Measurements from ENCODE around the gene EFNA1. TPM values are rescaled to one million over a fixed set of nuclear protein-coding genes. Genes with fewer than 3 reads are reported as not detected.
"Not testable (repeated sequence)": the region's sequence is repeated elsewhere in the genome, so short reads cannot be mapped to it uniquely, and the experiment has no call there.

Gene EFNA1
- polyA plus RNA-seq, 2 of the 4 experiments (the other 2 are of a cell fraction), result 25.1 to 38.9 TPM

DNA sequence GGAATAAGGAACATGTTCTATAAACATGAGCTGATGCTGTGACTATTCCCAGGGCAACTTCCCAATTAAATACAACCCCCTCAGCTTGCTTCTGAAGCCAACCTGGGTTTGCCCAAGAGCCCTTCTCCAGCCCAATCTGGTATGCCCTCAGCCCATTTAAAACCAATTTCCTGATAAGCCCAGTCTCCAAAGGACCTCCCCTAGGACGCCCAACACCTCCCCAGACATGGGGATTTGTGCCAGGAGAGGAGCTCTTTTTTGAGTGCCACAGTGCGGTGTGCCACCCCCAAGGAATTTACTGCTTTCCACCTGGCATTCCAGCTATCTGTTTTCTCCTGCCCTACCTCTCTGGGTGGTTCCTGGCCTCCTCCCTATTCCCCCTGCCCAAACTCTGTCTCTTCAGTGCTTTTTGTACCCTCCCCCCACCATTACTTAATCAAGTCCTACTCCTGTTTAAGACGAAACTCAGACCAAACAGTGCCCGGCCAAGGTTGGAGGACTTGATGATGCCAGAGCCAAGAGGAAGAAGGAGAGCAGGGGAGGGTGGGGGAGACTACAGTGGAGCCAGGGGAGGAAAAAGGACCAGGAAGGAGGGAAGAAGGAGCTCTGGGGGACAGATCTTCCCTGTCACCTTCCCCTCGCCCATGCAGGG, 11.4 kb upstream of the EFNA1 start:
- peak overlapping the region in 1 of 2 experiments; percentile 48; a peak in 2 of 6 replicates for H3K27ac ChIP-seq
- no peaks in the 10 kb centered on the region for H3K9me3 ChIP-seq
- ChIA-PET CTCF (interaction anchor here (0.7 to 5.0 kb wide), 13 partner anchors 10 to 65 kb away, joined by 3 to 39 read pairs (median 5); partner anchors contain the start of genes ADAM15, EFNA1 and KRTCAP2), POLR2A (no interaction called here)
- FAIRE-seq, result no peak
- TF ChIP-seq, protein P1, sequence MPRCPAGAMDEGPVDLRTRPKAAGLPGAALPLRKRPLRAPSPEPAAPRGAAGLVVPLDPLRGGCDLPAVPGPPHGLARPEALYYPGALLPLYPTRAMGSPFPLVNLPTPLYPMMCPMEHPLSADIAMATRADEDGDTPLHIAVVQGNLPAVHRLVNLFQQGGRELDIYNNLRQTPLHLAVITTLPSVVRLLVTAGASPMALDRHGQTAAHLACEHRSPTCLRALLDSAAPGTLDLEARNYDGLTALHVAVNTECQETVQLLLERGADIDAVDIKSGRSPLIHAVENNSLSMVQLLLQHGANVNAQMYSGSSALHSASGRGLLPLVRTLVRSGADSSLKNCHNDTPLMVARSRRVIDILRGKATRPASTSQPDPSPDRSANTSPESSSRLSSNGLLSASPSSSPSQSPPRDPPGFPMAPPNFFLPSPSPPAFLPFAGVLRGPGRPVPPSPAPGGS (IDR thresholded peaks at IDR 0.05), result no peak
- TF ChIP-seq REST (IDR thresholded peaks at IDR 0.05) (no peak), JUN (IDR thresholded peaks at IDR 0.05) (no peak)
- no peak overlapping the region for H3K4me2 ChIP-seq
- no peak for ATAC-seq
- WGBS (ENCODE audit: missing lambda C conversion rate), result 54% methylated on average over 5 of the region's 5 CpGs
- no peaks in the 10 kb centered on the region for H3K4me1 ChIP-seq
- H3K4me3 ChIP-seq, result no peak overlapping the region
- no peak for DNase-seq (ENCODE audit: low read depth in 1 of 2, low spot score in 1 of 2)

DNA sequence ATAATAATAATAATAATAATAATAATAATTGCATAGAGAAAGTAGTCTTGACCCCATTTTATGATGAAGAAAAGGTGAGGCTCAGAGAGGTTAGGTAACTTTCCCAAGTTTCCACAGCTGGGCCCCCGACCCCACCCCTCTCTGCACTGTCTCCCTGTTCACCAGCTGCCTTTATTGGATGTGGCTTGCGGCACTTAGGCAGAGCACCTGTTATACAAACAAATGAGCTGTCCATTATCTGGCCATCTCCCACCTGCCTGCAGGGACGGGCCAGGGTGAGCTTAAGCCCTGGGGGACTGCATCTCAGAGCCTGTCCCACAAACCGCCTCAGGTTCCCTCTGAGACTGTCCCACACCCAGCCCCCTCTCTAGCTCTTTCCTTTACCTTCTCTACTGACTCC, 10.1 kb upstream of the EFNA1 start:
- ATAC-seq (no peak), FAIRE-seq (no peak), DNase-seq (ENCODE audit: low read depth in 1 of 2, low spot score in 1 of 2) (no peak)
- ChIA-PET POLR2A (interaction anchor here (0.7 kb wide), 1 partner anchor 22 kb away, joined by 3 read pairs; no protein-coding TSS in a partner anchor), CTCF (interaction anchor here (0.8 to 5.0 kb wide), 7 partner anchors 10 to 57 kb away, joined by 3 to 39 read pairs (median 5); partner anchors contain the start of gene EFNA1)
- WGBS (ENCODE audit: missing lambda C conversion rate), result 65% methylated on average over 4 of the region's 4 CpGs
- no peak for TF ChIP-seq FOSL2 (IDR thresholded peaks at IDR 0.05)
- no peak for TF ChIP-seq FOSL2 (CRISPR knock-in tag; IDR thresholded peaks at IDR 0.05)
- TF ChIP-seq MYC (IDR thresholded peaks at IDR 0.05; ENCODE audit: borderline replicate concordance, low read length), result no peak
- TF ChIP-seq CEBPB (IDR thresholded peaks at IDR 0.05), result no peak
- TF ChIP-seq NR3C1 (IDR thresholded peaks at IDR 0.05), result no peak
- no peak for TF ChIP-seq POLR2AphosphoS2 (conservative IDR thresholded peaks at IDR 0.05; ENCODE audit: low read length)
- no peak for TF ChIP-seq POLR2A (IDR thresholded peaks at IDR 0.05; ENCODE audit: low read length)
- no peak for TF ChIP-seq ZC3H11A (IDR thresholded peaks at IDR 0.05)
- no peak for TF ChIP-seq EHMT2 (IDR thresholded peaks at IDR 0.05; ENCODE audit: low read depth)
- TF ChIP-seq CBX2 (IDR thresholded peaks at IDR 0.05; ENCODE audit: borderline replicate concordance, low read depth), result no peak
- no peak for TF ChIP-seq KDM1A (IDR thresholded peaks at IDR 0.05; ENCODE audit: low read depth)
- no peak for TF ChIP-seq ZNF302 (CRISPR knock-in tag; IDR thresholded peaks at IDR 0.05)
- no peak for TF ChIP-seq JUNB (IDR thresholded peaks at IDR 0.05)
- TF ChIP-seq SREBF2 (IDR thresholded peaks at IDR 0.05), result no peak
- no peak for TF ChIP-seq HOXB5 (CRISPR knock-in tag; IDR thresholded peaks at IDR 0.05)
- TF ChIP-seq FOXS1 (CRISPR knock-in tag; IDR thresholded peaks at IDR 0.05), result no peak
- TF ChIP-seq REST (IDR thresholded peaks at IDR 0.05), result no peak
- no peak for TF ChIP-seq ZSCAN20 (CRISPR knock-in tag; IDR thresholded peaks at IDR 0.05)
- TF ChIP-seq, protein P1 (IDR thresholded peaks at IDR 0.05), result no peak
- no peak for TF ChIP-seq ZFP36 (IDR thresholded peaks at IDR 0.05; ENCODE audit: borderline replicate concordance, partially characterized antibody)
- Histone ChIP-seq H3K27ac (no peak overlapping the region), H3K4me3 (no peak overlapping the region), H3K4me1 (no peaks in the 10 kb centered on the region), H3K9me3 (no peaks in the 10 kb centered on the region), H3K4me2 (no peak overlapping the region)

- CTCF ChIA-PET, result interaction anchor here (0.6 to 5.0 kb wide), 7 partner anchors 9 to 57 kb away, joined by 3 to 39 read pairs (median 4); partner anchors contain the start of gene EFNA1
- not testable (repeated sequence) for H3K4me1 ChIP-seq; H3K9me3 ChIP-seq; H3K4me2 ChIP-seq; ATAC-seq; DNase-seq (ENCODE audit: low read depth in 1 of 2, low spot score in 1 of 2); H3K27ac ChIP-seq; FAIRE-seq; H3K4me3 ChIP-seq
- POLR2A ChIA-PET, result interaction anchor here (0.7 kb wide), 1 partner anchor 22 kb away, joined by 3 read pairs; no protein-coding TSS in a partner anchor
- WGBS (ENCODE audit: missing lambda C conversion rate), result 80% methylated on average over 7 of the region's 7 CpGs
These were observed 9.6 kb upstream of the EFNA1 start for GRCh38 chr1:155118090-155118489.

All from A549 (cell line).